ENCODE measurements around the gene CARD11.
"Not testable (repeated sequence)": the region's sequence is repeated elsewhere in the genome, so short reads cannot be mapped to it uniquely, and the experiment has no call there.

Gene CARD11

DNA sequence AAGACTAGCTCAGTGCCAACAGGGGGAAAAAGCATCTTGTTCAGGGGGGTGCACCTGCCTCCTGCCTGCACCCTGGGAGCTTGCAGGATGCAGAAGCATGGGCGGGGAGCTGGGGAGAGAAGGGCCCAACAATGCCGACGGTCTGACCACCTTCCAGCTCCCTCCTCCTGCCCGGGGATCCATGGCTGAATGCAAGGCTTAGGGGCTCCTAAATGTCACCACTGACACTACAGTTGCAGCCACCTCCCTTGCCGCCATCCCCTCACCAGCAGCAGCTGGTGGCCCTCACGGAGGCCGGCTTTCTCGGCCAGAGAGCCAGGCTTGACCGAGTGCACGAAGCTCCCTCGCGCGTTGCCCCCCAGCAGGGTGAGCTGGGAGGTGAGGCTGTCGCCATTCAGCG is 120.8 kb downstream of the CARD11 start:
- no peak for DNase-seq

DNA sequence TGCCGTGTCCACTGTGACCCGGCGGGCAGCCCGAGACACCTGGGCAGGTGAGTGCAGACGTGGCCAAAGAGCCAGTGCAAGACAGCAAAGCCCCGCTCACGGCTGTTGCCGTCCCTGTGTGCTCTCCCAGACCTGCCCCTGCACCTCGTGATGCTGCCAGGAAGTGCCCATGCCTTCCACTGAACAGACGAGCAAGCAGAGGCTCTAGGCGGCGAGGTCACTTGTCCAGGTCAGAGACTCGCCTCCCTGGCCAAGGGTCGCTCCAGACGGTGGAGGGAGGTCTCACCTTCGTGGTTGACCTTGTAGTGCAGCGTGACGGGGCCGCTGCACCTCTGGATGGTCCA is 121.3 kb downstream of the CARD11 start:
- no peak for DNase-seq

DNA sequence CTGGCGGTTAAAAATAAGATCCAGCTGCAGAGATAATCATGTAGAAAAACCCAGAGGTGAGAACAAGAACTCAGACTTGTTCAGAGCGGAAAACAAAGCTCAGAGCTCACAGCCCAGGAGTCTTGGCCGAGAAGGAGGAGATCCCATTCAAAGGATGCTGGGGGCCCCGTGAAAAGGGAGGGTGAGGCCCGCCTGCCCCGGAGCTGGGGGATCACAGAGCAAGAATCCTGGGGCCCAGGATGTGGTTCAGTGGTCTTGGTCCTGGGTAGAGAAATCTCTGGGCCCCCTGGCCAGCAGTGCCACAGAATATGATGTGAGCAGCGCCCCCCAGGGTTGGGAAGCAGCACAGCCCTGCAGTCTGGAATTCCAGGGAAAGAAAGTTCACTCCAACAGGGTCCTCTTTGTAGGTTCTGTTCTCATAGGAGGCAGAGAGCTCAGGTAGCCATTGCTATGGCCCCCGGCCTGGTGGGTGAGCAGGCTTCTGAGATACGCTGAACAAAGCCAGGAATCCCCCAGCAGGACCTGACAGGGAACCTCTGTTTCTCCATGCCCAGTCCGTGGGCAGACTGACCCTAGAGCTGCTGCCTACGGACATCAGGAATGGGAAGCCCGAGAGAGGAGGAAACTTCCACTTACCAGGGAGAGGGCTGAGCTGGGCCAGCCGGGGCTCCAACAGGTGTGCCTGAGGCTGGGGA is 121.9 kb downstream of the CARD11 start:
- DNase-seq = no peak

DNA sequence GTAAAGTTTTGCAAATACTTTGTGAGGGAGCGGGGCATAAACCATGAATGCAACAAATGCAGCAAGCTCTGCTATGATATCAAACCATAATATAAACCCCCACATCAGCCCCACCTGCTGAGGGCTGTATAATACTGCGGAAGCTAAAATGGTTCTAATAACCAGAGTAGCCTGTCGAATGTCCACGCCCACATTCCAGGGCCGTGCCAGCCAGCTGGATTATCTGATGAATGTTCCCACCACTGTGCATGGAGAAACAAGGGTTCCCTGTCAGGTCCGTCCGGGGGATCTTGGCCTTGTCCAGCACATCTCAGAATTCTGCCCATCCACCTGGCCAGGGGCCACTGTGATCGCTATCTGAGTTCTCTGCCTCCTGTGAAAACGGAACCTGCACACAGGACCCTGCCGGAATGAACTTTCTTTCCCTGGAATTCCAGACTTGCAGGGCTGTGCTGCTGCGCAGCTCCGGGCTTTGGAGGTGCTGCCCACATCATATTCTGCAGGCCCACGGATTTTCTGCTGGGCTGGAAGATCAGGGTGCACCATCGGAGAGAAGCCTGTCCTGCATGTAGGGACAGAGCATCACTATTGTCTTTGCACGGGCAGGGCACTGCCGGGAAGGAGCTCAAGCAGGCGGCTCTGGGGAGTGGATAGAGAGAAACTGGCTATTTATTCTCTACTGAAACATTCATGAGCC is 122.6 kb downstream of the CARD11 start:
- DNase-seq = no peak

DNA sequence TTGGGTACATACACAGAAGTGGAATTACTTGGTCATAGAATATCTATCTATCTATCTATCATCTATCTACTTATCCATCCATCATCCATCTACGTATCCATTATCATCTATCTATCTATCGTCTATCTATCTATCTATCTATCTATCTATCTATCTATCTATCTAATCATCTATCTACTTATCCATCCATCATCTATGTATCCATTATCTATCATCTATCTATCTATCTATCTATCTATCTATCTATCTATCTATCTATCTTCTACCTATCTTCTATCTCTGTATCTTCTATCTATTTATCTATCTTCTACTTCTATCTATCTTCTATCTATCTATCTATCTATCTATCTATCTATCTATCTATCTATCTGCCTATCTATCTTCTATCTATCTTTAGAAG is 123.2 kb downstream of the CARD11 start:
- not testable (repeated sequence) for DNase-seq

DNA sequence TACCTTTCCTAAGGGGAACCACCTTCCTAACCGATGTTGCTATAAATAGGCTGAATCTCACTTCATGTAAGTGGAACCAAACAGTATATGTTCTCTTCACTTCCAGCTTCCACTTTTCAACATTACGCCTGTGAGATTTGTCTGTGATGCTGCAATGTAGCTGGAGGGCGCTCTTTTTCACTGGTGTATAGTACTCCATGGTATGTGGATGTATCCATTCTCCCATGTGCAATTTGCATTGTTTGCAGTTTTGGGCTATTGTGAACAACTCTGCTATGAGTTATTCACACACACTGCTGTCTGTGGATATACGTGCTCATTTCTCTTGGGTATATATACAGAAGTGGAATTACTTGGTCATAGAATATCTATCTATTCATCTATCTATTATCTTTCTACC is 123.6 kb downstream of the CARD11 start:
- DNase-seq = no peak

DNA sequence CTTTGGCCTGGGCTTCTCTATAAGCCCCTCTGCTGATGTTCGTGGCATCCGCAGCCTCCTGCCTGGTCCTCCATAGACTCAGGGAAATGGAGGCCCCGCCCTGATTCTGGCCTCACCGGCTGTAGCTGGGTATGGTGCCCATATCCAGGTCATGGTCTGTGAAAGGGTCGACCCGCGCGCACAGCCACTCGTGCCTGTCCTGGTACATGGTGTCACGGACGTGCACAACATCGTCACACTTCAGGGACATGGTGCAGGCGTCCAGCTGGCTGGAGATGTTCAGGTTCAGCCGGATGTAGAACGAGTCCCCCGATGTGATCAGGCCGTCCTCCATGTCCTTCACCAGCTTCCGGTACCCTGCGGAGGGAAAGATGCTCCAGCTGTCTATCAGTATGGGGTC is 124.4 kb downstream of the CARD11 start:
- DNase-seq = no peak

DNA sequence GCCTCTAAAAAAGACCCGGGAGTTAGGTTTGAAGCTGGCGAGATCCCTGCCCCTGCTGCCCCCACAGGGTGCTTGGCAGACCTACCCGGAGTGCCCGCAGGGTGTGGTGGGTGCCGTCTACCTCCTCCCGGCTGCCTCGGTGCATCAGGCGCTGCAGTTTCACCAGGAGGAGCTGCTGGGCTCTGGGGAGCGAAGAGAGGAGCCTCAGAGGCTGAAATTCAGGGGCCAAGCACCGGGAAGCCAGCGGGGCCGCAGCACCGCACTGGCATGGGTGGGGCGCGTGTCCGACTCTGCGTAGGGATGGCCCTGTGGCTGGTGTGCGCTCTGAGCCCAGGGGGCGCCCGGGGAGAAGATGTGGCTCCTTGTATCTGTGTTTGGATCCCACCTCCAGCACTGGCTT is 125.3 kb downstream of the CARD11 start:
- DNase-seq = no peak

DNA sequence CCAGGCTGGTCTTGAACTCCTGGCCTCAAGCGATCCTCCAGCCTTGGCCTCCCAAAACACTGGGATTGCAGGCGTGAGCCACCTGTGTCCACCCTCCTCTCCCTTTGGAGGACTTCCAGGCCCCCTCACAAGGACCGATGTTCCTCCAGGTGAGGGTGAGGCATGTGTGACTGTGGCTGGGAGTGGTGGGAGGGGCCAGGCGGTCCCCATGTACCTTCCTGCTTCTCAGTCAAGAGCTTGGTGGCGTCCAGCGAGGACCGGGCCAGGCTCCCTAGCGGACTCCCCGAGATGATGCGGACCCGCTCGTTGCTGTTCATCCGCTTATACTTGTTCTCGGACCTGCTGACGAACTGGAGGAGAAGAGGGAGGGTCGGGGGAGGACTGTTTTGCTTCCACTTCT is 128.6 kb downstream of the CARD11 start:
- DNase-seq = no peak

DNA sequence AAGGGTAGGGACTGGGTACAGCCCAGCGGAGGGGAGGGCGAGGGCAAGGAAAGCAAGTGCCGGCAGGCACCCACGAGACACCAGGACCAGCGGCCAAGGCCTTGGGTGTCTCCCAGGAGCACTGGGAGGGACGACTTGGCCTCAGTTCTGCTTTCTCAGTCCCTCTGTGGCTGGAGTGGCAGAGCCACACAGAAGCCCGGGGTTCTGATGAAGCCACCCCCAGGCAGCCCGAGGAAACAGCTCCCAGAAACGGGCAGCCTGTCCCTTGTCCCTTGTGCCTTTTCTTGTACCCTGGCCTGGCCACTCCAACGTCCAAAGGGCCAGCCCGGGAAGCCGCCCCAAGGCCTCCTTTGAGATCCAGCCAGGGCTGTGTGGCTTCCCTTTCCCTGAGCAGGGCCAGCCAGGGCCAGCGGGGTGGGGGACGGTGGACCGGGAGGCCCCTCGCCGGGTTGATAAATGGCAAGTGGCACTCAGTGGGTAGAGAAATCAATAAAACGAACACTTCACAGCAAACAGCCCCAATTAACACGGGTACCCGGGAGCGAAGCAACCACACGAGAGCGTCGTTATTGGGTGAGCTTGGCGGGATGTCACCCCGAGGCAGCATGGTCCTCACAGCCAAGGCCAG is 129.8 kb downstream of the CARD11 start:
- no peak for DNase-seq

DNA sequence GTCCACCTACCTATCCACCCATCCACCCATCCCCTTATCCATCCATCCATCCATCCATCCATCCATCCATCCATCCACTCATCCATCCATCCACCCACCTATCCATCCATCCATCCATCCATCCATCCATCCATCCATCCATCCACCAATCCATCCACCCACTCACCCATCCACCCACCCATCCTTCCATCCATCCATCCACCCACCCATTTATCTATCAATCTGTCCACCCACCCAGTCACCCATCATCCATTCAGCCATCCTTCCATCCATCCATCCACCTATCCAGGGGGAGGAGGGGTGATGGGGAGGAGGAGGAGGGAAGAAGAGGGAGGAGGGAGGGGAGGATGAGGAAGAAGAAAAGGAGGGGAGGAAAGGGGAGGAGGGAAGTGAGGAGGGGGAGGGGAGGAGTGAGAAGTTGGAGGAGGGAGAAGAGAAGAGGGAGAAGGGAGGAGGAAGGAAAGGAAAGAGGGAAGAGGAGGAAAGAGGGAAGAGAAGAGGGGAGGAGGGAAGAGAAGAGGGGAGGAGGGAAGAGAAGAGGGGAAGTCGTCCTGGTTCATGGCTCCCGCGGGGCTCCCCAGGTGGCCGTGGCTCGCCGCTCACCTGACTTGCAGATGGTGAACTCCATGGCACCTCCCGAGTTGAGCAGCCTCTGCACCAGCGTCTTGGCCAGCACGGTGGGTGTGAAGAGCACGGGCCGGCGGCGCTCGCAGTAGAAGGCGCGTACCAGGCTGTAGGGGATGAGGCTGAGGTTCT is 130.8 kb downstream of the CARD11 start:
- no peak for DNase-seq

DNA sequence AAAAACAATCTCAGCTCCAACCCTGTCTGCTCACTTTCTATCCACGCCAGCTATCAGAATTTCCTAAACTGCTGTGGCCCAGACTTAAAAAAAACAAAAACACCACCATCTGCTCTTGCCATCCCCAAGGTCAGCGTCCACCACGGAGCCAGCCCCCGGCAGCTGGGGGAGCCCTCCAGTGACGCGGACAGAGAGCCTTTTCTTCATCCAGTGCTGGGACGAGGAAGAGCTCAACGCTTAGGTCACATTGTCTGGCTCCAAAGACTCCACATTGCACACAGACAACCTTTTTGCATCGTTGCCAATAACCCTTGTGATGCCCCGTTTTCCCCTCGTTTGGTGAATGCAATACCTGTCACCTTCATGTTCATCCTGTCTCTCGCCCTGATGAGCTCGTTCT is 132.2 kb downstream of the CARD11 start:
- DNase-seq = no peak

DNA sequence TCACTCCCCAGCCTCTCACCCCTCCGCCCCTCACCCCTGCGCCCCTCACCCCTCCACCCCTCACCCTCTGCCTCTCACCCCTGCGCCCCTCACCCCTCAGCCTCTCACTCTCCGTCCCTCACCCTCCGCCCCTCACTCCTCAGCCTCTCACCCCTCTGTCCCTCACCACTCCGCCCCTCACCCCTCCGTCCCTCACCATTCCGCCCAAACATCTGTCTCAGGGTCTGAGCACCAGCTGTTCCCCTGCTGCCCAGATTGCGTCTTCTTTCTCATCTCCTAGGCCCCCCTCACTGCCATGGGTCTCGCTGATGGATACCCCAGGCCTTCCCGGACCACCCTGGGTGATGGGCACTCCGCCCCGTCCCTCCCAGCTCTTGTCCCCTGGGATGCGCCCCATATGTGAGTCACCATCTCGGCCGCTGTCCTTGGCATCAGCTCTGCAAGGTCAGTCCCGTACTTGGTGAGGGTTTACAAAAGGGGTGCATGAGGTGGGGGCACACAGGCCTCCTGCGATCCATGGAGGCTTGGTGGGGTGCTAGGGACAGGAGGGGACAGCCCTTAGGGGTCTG is 134.1 kb downstream of the CARD11 start:
- no peak for DNase-seq

DNA sequence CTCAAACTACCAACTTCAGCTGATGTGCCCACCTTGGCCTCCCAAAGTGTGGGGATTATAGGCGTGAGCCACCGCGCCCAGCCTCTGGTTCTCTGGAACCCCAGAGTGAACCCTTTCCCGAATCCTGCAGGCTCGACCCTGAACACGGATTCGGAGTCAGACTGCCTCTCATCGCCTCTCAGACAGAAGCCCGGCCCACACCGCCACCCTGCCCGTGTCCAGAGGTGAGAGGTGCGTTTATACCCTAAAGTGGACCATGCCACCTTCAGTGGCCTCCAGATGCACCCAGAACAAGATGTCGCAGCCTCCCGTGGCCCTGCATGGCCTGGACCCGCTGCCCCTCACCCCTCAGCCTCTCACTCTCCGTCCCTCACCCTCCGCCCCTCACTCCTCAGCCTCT is 134.6 kb downstream of the CARD11 start:
- no peak for DNase-seq

DNA sequence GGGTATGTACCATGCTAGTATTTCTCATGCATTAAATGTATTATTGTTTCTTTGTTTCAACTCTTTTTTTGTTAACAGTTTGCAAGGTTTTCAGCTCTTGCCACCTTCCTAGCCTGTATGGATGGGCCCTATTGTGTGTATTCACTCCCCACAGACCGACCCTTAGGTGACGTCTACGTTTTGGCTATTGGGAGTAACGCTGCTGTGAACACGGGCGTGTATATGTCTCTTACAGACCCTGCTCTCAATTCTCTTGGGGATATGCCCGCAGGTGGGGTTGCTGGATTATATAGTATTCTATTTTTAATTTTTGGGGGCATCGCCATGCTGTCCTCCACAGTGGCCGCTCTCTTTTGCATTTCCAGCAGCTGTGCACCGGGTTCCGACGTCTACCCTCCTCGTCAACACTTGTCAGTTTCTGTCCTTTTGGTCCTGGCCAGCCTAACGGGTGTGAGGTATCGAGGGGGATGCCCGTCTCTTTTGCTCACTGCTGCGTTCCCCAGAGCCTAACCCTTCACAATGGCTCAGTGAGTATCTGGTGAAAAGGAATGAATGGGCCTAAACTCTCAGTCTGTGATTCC is 135.5 kb downstream of the CARD11 start:
- DNase-seq = no peak

DNA sequence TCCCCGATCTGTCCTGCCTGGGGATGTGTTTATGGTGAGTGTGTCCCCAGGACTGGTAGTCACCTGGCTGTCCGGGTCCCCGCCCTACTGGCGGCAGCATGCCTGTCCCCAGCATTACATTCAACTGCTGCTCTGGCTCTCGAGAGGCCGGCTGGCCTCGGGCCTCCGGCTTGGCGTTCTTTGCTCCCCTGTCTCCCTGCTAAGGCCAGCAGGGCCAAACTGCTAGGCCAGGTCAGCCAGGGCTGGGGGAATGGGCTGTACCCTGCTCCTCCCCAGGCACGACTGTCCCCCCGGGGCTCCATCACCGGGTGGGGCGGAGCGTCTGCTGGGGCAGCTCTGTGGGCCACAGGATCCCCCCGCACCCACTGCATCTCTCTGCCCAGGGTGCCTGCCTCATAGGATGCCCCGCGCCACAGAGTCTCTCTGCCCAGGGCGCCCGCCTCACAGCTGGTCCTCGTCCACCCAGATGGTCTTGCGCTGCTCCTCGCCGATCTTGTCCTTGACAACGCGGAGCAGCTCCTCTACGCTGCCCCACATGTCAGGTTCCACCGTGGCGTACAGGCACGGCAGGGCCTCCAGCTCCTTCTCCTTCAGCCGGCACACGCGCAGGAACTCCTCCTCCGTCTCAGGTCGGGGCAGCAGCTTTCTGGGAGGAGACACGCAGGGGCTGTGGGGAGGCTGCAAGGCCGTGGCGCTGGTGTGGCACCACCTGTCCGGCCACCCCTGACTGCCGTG is 137.3 kb downstream of the CARD11 start:
- DNase-seq = no peak

DNA sequence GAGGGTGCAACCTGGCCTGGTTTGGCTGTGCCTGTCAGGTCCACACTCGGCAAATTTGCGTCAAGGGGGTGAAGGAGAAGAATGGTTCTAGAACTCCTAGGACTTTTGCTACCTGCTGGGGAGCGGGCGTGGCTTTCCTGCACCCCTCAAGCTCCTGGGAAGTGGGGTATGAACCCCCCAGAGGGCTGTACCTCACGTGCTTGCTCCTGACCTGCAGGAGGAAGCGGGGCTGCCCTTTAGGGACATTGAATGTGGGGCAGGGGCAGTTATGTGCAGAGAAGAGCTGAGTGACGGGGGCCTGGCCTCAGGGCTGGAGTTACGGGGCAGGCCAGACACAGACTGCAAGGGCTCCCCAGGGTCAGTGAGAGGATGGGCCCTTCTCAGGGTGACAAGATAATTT is 138.2 kb downstream of the CARD11 start:
- DNase-seq = no peak

DNA sequence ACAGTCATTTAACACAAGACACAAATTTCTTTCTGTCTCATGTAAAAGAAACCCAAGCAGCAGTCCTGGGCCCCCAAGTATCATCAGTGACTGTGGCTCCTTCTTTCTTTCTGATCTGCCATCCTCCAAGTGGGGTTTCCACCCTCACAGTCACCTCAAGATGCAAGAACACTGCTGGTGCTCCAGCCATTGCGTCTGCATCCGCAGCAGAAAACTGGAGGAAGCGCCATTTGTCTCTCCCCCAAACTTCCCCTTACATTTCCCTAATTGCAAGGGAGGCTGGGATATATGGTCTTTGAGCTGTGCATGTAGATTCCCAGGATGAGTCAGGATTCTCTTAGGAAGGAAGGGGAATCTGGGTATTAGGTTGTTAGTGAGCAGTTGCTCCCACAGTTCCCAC is 138.6 kb downstream of the CARD11 start:
- DNase-seq = no peak

DNA sequence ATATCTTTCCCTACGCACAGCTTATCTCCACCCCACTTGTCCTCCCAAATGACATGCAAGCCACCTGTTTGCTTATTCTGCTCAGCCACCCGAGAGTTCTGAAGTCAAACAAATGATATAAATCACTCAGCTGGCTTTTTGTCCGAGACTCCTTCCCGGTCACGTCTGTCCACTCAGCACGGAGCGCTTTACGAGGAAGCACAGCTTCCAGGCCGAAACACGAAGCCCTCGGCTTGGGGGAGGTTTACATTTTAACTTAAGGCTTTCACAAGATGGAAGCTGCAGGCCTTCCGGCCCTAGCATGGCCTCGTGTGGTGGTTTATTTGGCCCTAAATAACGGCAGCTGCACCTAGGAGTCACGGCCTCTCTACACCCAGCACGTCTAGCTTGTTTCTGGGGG is 139.5 kb downstream of the CARD11 start:
- DNase-seq = no peak

DNA sequence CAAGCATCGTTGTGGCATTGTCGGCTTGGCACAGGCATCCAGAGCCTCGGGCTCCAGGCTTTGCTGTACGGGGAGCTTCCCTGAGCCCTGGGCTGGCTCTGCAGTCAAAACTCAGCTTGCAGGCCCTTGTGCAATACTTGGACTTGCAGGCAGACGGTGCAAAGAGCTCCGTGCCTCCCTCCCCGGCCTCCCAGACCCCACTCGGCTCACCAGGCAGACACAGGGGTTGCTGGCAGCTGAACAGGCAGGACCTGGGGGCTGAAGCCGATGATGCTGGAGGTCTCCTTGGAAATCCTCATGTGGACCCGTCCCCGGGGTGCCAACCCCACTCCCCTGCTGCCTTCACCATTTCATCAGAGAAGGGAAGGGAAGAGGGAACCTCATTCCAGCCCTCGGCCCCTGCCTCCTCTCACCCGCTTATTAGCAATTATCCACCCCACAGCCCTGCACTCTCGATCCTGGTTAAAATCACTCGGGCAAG is 139.9 kb downstream of the CARD11 start:
- DNase-seq = no peak

DNA sequence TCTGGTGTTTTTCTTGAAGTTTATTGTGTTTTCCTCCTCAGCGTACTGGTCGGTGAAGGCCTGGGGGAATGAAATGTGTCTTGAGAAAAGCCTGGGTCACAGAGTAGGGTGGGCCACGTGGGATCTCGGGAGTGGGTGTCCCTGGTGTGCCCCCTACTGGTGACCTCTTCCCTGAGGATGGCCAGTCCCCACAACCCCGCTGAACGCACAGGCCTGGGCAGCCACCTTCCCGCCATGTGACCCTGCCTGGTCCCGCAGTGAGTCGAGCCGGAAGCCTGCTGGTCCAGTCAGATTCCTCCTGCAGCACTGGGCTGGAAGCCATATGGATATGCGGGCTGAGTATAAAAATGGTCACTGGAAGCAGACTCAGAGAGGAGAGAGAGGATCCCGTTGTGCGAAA is 146.6 kb downstream of the CARD11 start:
- no peak for DNase-seq

DNA sequence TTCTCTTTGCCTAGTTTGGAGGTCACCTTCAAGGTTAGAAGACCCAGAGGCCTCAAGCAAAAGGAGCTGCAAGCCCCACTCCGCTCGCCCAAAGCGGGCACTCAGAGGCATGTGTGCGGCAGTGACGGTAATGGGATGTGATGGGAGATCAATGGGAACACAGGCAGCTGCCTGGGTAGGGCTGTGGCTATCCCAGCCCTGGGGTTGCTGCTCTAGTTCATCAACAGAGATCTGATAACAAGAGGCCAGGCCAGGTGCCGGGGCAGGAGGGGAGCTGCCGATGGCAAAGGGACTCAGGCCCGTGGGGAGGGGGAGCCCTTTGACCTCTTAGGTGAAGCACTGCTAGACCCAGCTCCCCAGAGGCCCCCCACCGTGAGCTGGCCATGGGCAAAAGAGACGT is 147.5 kb downstream of the CARD11 start:
- no peak for DNase-seq

Data from NCI-H1105 treated with DMSO at 0.1 percent for 48 hours (cell line).